Measurements from ENCODE around the gene NLRP3. TPM values are rescaled to one million over a fixed set of nuclear protein-coding genes. Genes with fewer than 3 reads are reported as not detected.

The NLRP3 gene
- total and polyA plus RNA-seq, 4 donors: 0.28 to 1.9 (median 0.61) TPM

GRCh38 chr1:247474367-247474766 is 58.4 kb downstream of the NLRP3 start:
- 77% methylated on average over 3 of the region's 3 CpGs for WGBS
- H3K36me3 ChIP-seq (ENCODE audit: control insufficient read depth in 4 of 4, insufficient read depth in 3 of 4, low read depth in 1 of 4, low read length in 3 of 4): no peaks in the 10 kb centered on the region

More at GRCh38 chr1:247474367-247474766, 58.4 kb downstream of the NLRP3 start:
- TF ChIP-seq SP1 (IDR thresholded peaks at IDR 0.05): no peak
- TF ChIP-seq TAF1 (conservative IDR thresholded peaks at IDR 0.05): no peak
- no peak for TF ChIP-seq HNF4G (IDR thresholded peaks at IDR 0.05)
- no peak for TF ChIP-seq HNF4A (conservative IDR thresholded peaks at IDR 0.05)
- TF ChIP-seq NR2F2 (IDR thresholded peaks at IDR 0.05): no peak
- no peak for TF ChIP-seq FOXA2 (IDR thresholded peaks at IDR 0.05)
- no peak for TF ChIP-seq FOXA1 (IDR thresholded peaks at IDR 0.05)
- TF ChIP-seq JUND (IDR thresholded peaks at IDR 0.05): no peak
- TF ChIP-seq, protein P1, sequence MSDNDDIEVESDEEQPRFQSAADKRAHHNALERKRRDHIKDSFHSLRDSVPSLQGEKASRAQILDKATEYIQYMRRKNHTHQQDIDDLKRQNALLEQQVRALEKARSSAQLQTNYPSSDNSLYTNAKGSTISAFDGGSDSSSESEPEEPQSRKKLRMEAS (IDR thresholded peaks at IDR 0.05): no peak
- no peak for TF ChIP-seq ATF3 (IDR thresholded peaks at IDR 0.05)
- TF ChIP-seq RAD21 (IDR thresholded peaks at IDR 0.05): no peak
- TF ChIP-seq, protein P2, sequence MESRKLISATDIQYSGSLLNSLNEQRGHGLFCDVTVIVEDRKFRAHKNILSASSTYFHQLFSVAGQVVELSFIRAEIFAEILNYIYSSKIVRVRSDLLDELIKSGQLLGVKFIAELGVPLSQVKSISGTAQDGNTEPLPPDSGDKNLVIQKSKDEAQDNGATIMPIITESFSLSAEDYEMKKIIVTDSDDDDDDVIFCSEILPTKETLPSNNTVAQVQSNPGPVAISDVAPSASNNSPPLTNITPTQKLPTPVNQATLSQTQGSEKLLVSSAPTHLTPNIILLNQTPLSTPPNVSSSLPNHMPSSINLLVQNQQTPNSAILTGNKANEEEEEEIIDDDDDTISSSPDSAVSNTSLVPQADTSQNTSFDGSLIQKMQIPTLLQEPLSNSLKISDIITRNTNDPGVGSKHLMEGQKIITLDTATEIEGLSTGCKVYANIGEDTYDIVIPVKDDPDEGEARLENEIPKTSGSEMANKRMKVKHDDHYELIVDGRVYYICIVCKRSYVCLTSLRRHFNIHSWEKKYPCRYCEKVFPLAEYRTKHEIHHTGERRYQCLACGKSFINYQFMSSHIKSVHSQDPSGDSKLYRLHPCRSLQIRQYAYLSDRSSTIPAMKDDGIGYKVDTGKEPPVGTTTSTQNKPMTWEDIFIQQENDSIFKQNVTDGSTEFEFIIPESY (IDR thresholded peaks at IDR 0.05): no peak
- no peak for TF ChIP-seq EGR1 (IDR thresholded peaks at IDR 0.05; ENCODE audit: low read depth in 2 of 2)
- TF ChIP-seq, protein P3, sequence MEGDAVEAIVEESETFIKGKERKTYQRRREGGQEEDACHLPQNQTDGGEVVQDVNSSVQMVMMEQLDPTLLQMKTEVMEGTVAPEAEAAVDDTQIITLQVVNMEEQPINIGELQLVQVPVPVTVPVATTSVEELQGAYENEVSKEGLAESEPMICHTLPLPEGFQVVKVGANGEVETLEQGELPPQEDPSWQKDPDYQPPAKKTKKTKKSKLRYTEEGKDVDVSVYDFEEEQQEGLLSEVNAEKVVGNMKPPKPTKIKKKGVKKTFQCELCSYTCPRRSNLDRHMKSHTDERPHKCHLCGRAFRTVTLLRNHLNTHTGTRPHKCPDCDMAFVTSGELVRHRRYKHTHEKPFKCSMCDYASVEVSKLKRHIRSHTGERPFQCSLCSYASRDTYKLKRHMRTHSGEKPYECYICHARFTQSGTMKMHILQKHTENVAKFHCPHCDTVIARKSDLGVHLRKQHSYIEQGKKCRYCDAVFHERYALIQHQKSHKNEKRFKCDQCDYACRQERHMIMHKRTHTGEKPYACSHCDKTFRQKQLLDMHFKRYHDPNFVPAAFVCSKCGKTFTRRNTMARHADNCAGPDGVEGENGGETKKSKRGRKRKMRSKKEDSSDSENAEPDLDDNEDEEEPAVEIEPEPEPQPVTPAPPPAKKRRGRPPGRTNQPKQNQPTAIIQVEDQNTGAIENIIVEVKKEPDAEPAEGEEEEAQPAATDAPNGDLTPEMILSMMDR (IDR thresholded peaks at IDR 0.05; ENCODE audit: low read depth, low read length, missing input control): no peak
- TF ChIP-seq REST (IDR thresholded peaks at IDR 0.05): no peak
- no peak for TF ChIP-seq YY1 (IDR thresholded peaks at IDR 0.05)
- no peak for TF ChIP-seq GABPA (IDR thresholded peaks at IDR 0.05 in 1 of 2, conservative IDR thresholded peaks at IDR 0.05 in 1 of 2)
- TF ChIP-seq RXRA (IDR thresholded peaks at IDR 0.05): no peak
- Histone ChIP-seq H3K4me1 (ENCODE audit: control insufficient read depth in 4 of 4, insufficient read depth in 4 of 4, low read length in 3 of 4) (no peaks in the 10 kb centered on the region), H3K9me3 (ENCODE audit: control insufficient read depth in 4 of 4, low read length in 3 of 4) (no peaks in the 10 kb centered on the region), H3K27me3 (ENCODE audit: control insufficient read depth in 4 of 4, insufficient read depth in 4 of 4, low read length in 3 of 4) (peaks cover 0 to 3% (median 0%) of the 10 kb centered on the region in 4 donors), H3K4me3 (ENCODE audit: low read depth in 1 of 3, low read length in 3 of 3) (no peak overlapping the region), H3K27ac (ENCODE audit: low read depth in 1 of 2, low read length in 2 of 2) (no peak overlapping the region), H3K9ac (ENCODE audit: low read depth in 1 of 2, low read length in 2 of 2) (no peak overlapping the region)
- no peak for DNase-seq (ENCODE audit: low spot score)
